Activated CD8-positive, alpha-beta T cell treated with anti-CD3 and anti-CD28 coated beads, Interleukin-2, amount 10 ng/mL, durations not matched to agents 7 days and 5 days (primary cell): ENCODE measurements around the gene PCYT2. TPM values are rescaled to one million over a fixed set of nuclear protein-coding genes. Genes with fewer than 3 reads are reported as not detected.
"Not testable (repeated sequence)": the region's sequence is repeated elsewhere in the genome, so short reads cannot be mapped to it uniquely, and the experiment has no call there.

Experiments
- ATAC-seq: fragments of 150-1000 bp; cut with Tn5 transposase; one replicate; pipeline ENCODE4 v1.10.0; 2021; ENCODE audit warnings: moderate library complexity
- CTCF ChIA-PET: fragments of 350-600 bp; sonication (Branson Sonifier 250); formaldehyde crosslinking; loops from one replicate; lab custom pipeline; 2021; ENCODE audit warnings: antibody characterized with exemption; lab: Charles Lee
- POLR2A ChIA-PET: fragments of 350-600 bp; sonication (Branson Sonifier 250); formaldehyde crosslinking; loops from one replicate; lab custom pipeline; 2021; ENCODE audit warnings: antibody characterized with exemption; lab: Charles Lee
- DNase-seq: peaks from one replicate; pipeline ENCODE4 v3.0.0-alpha.2; 2020
- H3K27ac Mint-ChIP-seq: one replicate; pipeline ENCODE4 v1.8.0; 2021; ENCODE audit warnings: mild to moderate bottlenecking, mixed read lengths
- H3K27me3 Mint-ChIP-seq: one replicate; pipeline ENCODE4 v1.8.0; 2021; ENCODE audit warnings: low read depth, mixed read lengths
- H3K36me3 Mint-ChIP-seq: one replicate; pipeline ENCODE4 v1.8.0; 2021; ENCODE audit warnings: low read depth, mixed read lengths
- H3K4me1 Mint-ChIP-seq: one replicate; pipeline ENCODE4 v1.8.0; 2021; ENCODE audit warnings: low read depth, mixed read lengths
- H3K4me3 Mint-ChIP-seq: one replicate; pipeline ENCODE4 v1.8.0; 2021; ENCODE audit warnings: mild to moderate bottlenecking, mixed read lengths
- H3K9me3 Mint-ChIP-seq: one replicate; pipeline ENCODE4 v1.8.0; 2022; ENCODE audit warnings: mixed read lengths; ENCODE audit not compliant: insufficient read depth
- total RNA-seq, 2 experiments: library from RNA; stranded (reverse); gene quantifications; one replicate each; pipeline ENCODE4 v1.2.3, GENCODE V29; 2021

PCYT2 gene
- total RNA-seq, 2 experiments from 2014 or later: 48.6 to 50.4 TPM

- ATAC-seq (no peak), DNase-seq (no peak)
- POLR2A ChIA-PET: interaction anchor here (0.8 to 0.9 kb wide), 2 partner anchors 53 to 54 kb away, joined by 3 read pairs; no protein-coding TSS in a partner anchor
- Mint-ChIP-seq H3K4me3 (no peak overlapping the region), H3K27me3 (no peaks in the 10 kb centered on the region), H3K4me1 (peaks cover 28% of the 10 kb centered on the region), H3K27ac (no peak overlapping the region), H3K36me3 (peaks cover 9% of the 10 kb centered on the region), H3K9me3 (no peaks in the 10 kb centered on the region)
- CTCF ChIA-PET: interaction anchor here (1.3 kb wide), 1 partner anchor 36 kb away, joined by 3 read pairs; no protein-coding TSS in a partner anchor
Observed at GRCh38 chr17:81923302-81924260, 12.4 kb upstream of the PCYT2 start.

- DNase-seq (no peak), ATAC-seq (no peak)
- ChIA-PET CTCF (interaction anchor here (1.3 kb wide), 1 partner anchor 37 kb away, joined by 3 read pairs; no protein-coding TSS in a partner anchor), POLR2A (interaction anchor here (0.8 kb wide), 1 partner anchor 52 kb away, joined by 3 read pairs; no protein-coding TSS in a partner anchor)
- Mint-ChIP-seq H3K36me3 (peaks cover 9% of the 10 kb centered on the region), H3K9me3 (no peaks in the 10 kb centered on the region), H3K27me3 (no peaks in the 10 kb centered on the region), H3K27ac (no peak overlapping the region), H3K4me3 (no peak overlapping the region), H3K4me1 (peaks cover 34% of the 10 kb centered on the region)
Observed at GRCh38 chr17:81922566-81923301, 11.5 kb upstream of the PCYT2 start.

GRCh38 chr17:81921996-81922565, 10.9 kb upstream of the PCYT2 start:
- Mint-ChIP-seq H3K27me3 (no peaks in the 10 kb centered on the region), H3K4me1 (peaks cover 37% of the 10 kb centered on the region), H3K9me3 (no peaks in the 10 kb centered on the region), H3K4me3 (no peak overlapping the region), H3K36me3 (peaks cover 12% of the 10 kb centered on the region), H3K27ac (no peak overlapping the region)
- CTCF ChIA-PET: interaction anchor here (1.3 kb wide), 1 partner anchor 38 kb away, joined by 3 read pairs; no protein-coding TSS in a partner anchor
- POLR2A ChIA-PET: no interaction called here
- ATAC-seq (no peak), DNase-seq (no peak)

- ATAC-seq (no peak), DNase-seq (no peak)
- ChIA-PET POLR2A (no interaction called here), CTCF (no interaction called here)
- Mint-ChIP-seq H3K27me3 (no peaks in the 10 kb centered on the region), H3K4me3 (no peak overlapping the region), H3K9me3 (no peaks in the 10 kb centered on the region), H3K36me3 (peaks cover 16% of the 10 kb centered on the region), H3K27ac (no peak overlapping the region), H3K4me1 (peaks cover 41% of the 10 kb centered on the region)
Observed at GRCh38 chr17:81921537-81921862, 10.3 kb upstream of the PCYT2 start.

GRCh38 chr17:81920612-81921536, 9.7 kb upstream of the PCYT2 start:
- ChIA-PET POLR2A (interaction anchor here (0.5 to 0.6 kb wide), 2 partner anchors 11 to 66 kb away, joined by 3 read pairs; no protein-coding TSS in a partner anchor), CTCF (no interaction called here)
- H3K4me3 Mint-ChIP-seq: no peak overlapping the region
- H3K9me3 Mint-ChIP-seq: no peaks in the 10 kb centered on the region
- no peaks in the 10 kb centered on the region for H3K27me3 Mint-ChIP-seq
- ATAC-seq (no peak), DNase-seq (no peak)
- no peak overlapping the region for H3K27ac Mint-ChIP-seq
- peaks cover 38% of the 10 kb centered on the region for H3K4me1 Mint-ChIP-seq
- peaks cover 20% of the 10 kb centered on the region for H3K36me3 Mint-ChIP-seq

GRCh38 chr17:81918832-81919545, 7.8 kb upstream of the PCYT2 start:
- DNase-seq (no peak), ATAC-seq (no peak)
- POLR2A ChIA-PET: no interaction called here
- Mint-ChIP-seq H3K27ac (peak overlapping the region; percentile 71), H3K9me3 (no peaks in the 10 kb centered on the region), H3K4me3 (peak overlapping the region; percentile 24), H3K27me3 (no peaks in the 10 kb centered on the region), H3K36me3 (peaks cover 33% of the 10 kb centered on the region), H3K4me1 (peaks cover 34% of the 10 kb centered on the region)
- CTCF ChIA-PET: no interaction called here

GRCh38 chr17:81918333-81918669, 7.1 kb upstream of the PCYT2 start:
- peaks cover 29% of the 10 kb centered on the region for H3K4me1 Mint-ChIP-seq
- H3K27me3 Mint-ChIP-seq, H3K9me3 Mint-ChIP-seq, POLR2A ChIA-PET, DNase-seq: not testable (repeated sequence)
- peak overlapping the region; percentile 71 for H3K27ac Mint-ChIP-seq
- peak; percentile 2 for ATAC-seq
- H3K36me3 Mint-ChIP-seq: peaks cover 39% of the 10 kb centered on the region
- H3K4me3 Mint-ChIP-seq: peak overlapping the region; percentile 82
- CTCF ChIA-PET: interaction anchor here (0.9 kb wide), 1 partner anchor 41 kb away, joined by 4 read pairs; no protein-coding TSS in a partner anchor

- Mint-ChIP-seq H3K4me3 (peak within 1 kb of the TSS; percentile 82), H3K9me3 (no peaks in the 10 kb centered on the region), H3K27me3 (no peaks in the 10 kb centered on the region), H3K27ac (peak within 1 kb of the TSS; percentile 88), H3K4me1 (peaks cover 30% of the 10 kb centered on the region), H3K36me3 (peaks cover 44% of the 10 kb centered on the region)
- peak; percentile 86 for ATAC-seq
- POLR2A ChIA-PET: interaction anchor here (0.7 to 2.2 kb wide), 9 partner anchors 8 to 399 kb away, joined by 3 to 19 read pairs (median 4); partner anchors contain the start of genes ALYREF, ANAPC11, ARHGDIA and MAFG
- DNase-seq: peak; percentile 86
- CTCF ChIA-PET: interaction anchor here (0.7 to 1.0 kb wide), 3 partner anchors 10 to 316 kb away, joined by 3 to 5 read pairs (median 4); partner anchors contain the start of gene MAFG
Observed at GRCh38 chr17:81917565-81918332, 6.5 kb upstream of the PCYT2 start, which contains the start of gene SIRT7. Gene SIRT7 (minus strand): TSS chr17:81918176. CDS start chr17:81918131, 45 bp downstream.

- H3K36me3 Mint-ChIP-seq: peaks cover 54% of the 10 kb centered on the region
- peaks cover 35% of the 10 kb centered on the region for H3K4me1 Mint-ChIP-seq
- POLR2A ChIA-PET: interaction anchor here (1.1 to 2.2 kb wide), 3 partner anchors 11 to 46 kb away, joined by 3 to 19 read pairs (median 6); partner anchors contain the start of genes ARHGDIA and MAFG
- no peaks in the 10 kb centered on the region for H3K9me3 Mint-ChIP-seq
- ATAC-seq: no peak
- H3K27ac Mint-ChIP-seq: peak overlapping the region; percentile 16
- peak overlapping the region; percentile 82 for H3K4me3 Mint-ChIP-seq
- CTCF ChIA-PET: interaction anchor here (1.1 kb wide), 1 partner anchor 43 kb away, joined by 3 read pairs; no protein-coding TSS in a partner anchor
- H3K27me3 Mint-ChIP-seq: no peaks in the 10 kb centered on the region
- no peak for DNase-seq
Observed at GRCh38 chr17:81916234-81917001, 5.2 kb upstream of the PCYT2 start.
